ENCODE measurements around the gene DLK2.
A peak's percentile ranks its signal among the peaks of the same experiment; 100 is the strongest.

DLK2 gene

DNA sequence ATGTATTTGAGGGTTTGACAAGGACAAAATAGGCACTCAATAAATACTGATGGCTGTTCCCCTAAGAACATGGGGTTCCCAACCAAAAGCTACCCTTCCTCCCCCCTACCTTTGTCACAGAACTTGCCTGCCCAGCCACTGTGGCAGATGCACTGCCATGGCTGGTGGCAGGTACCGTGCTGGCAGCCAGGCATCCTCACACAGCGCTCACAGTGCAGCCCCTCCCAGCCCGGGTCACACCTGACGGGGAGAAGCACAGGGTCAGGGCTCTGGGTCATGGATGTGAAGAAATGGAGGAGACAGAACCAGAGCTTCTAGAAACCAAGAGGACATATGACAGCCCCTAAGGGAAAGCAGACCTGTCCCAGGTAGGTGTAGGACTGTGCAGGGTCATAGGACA is 2.5 kb downstream of the DLK2 start:
- Histone ChIP-seq H3K27me3 (ENCODE audit: control insufficient read depth in 3 of 3, insufficient read depth in 3 of 3, low read depth in 1 of 3, low read length in 3 of 3) (peaks cover 2 to 20% (median 18%) of the 10 kb centered on the region in 3 experiments), H2BK120ac (ENCODE audit: low read depth, low read length) (no peak overlapping the region), H3K18ac (ENCODE audit: low read length) (no peak overlapping the region), H2BK12ac (ENCODE audit: low read length) (no peak overlapping the region), H2AK5ac (ENCODE audit: low read depth, low read length) (no peak overlapping the region), H3K4me2 (ENCODE audit: insufficient read depth, low read length, poor library complexity, severe bottlenecking) (no peak overlapping the region), H2BK5ac (ENCODE audit: low read length) (no peak overlapping the region), H3K36me3 (replicated peaks in 1 of 2; ENCODE audit: control insufficient read depth in 2 of 2, insufficient read depth in 2 of 2, low read length in 2 of 2) (peaks cover 26 to 46% of the 10 kb centered on the region in 2 donors), H3K23ac (ENCODE audit: low read depth, low read length, poor library complexity) (no peak overlapping the region), H3K4me1 (ENCODE audit: control insufficient read depth in 2 of 2, insufficient read depth in 1 of 2, low read depth in 1 of 2, low read length in 2 of 2) (peaks cover 0 to 4% of the 10 kb centered on the region in 2 donors), H3K4ac (ENCODE audit: low read length) (no peak overlapping the region), H2AFZ (ENCODE audit: low read length) (no peak overlapping the region), H4K8ac (ENCODE audit: low read depth, low read length) (no peak overlapping the region), H3K79me1 (ENCODE audit: low read depth, low read length) (no peaks in the 10 kb centered on the region), H3K27ac (replicated peaks; ENCODE audit: low read length) (no peak overlapping the region), H4K91ac (ENCODE audit: low read depth, low read length, poor library complexity) (no peak overlapping the region), H2BK15ac (ENCODE audit: low read length) (no peak overlapping the region), H3K14ac (ENCODE audit: low read length) (no peak overlapping the region), H3K9ac (ENCODE audit: low read depth, low read length, poor library complexity) (no peak overlapping the region), H3K9me3 (replicated peaks in 1 of 2; ENCODE audit: control insufficient read depth in 2 of 2, insufficient read depth in 1 of 2, low read depth in 1 of 2, low read length in 2 of 2) (no peaks in the 10 kb centered on the region), H3K4me3 (ENCODE audit: low read length in 2 of 2) (peak overlapping the region in 1 of 2 donors; percentile 41)
- DNase-seq (ENCODE audit: low spot score): no peak
- WGBS, 2 donors (ENCODE audit: extremely low coverage in 2 of 2, insufficient read length in 2 of 2, insufficient replicate concordance in 1 of 2): no CpG with 5 or more reads among the region's 4 CpGs

DNA sequence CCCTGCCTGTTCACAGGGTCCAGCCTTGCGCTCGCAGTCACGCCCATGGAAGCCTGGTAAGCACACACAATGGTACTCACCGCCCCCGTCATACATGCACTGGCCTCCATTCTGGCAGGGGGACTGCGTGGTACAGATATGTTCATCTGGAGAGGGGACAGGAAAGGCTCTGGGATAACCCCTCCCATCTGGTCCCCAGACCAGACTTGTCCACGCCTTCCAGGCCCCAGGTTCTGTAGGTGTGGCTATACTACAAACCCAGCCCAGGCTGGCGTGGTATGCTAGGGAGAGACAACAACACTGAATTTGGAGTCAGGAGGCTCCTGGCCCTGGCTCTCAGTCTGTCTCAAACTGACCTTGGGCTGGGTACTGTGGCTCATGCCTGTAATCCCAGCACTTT is 3.4 kb downstream of the DLK2 start:
- Histone ChIP-seq H2AFZ (ENCODE audit: low read length) (no peak overlapping the region), H3K27me3 (ENCODE audit: control insufficient read depth in 3 of 3, insufficient read depth in 3 of 3, low read depth in 1 of 3, low read length in 3 of 3) (peaks cover 2 to 18% (median 15%) of the 10 kb centered on the region in 3 experiments), H3K4me1 (ENCODE audit: control insufficient read depth in 2 of 2, insufficient read depth in 1 of 2, low read depth in 1 of 2, low read length in 2 of 2) (peaks cover 0 to 4% of the 10 kb centered on the region in 2 donors), H2BK5ac (ENCODE audit: low read length) (no peak overlapping the region), H3K27ac (replicated peaks; ENCODE audit: low read length) (no peak overlapping the region), H2AK5ac (ENCODE audit: low read depth, low read length) (no peak overlapping the region), H4K8ac (ENCODE audit: low read depth, low read length) (no peak overlapping the region), H2BK12ac (ENCODE audit: low read length) (no peak overlapping the region), H2BK120ac (ENCODE audit: low read depth, low read length) (no peak overlapping the region), H3K14ac (ENCODE audit: low read length) (no peak overlapping the region), H3K4me2 (ENCODE audit: insufficient read depth, low read length, poor library complexity, severe bottlenecking) (no peak overlapping the region), H3K4ac (ENCODE audit: low read length) (no peak overlapping the region), H3K4me3 (ENCODE audit: low read length in 2 of 2) (no peak overlapping the region), H2BK15ac (ENCODE audit: low read length) (no peak overlapping the region), H3K9me3 (replicated peaks in 1 of 2; ENCODE audit: control insufficient read depth in 2 of 2, insufficient read depth in 1 of 2, low read depth in 1 of 2, low read length in 2 of 2) (no peaks in the 10 kb centered on the region), H3K18ac (ENCODE audit: low read length) (no peak overlapping the region), H3K9ac (ENCODE audit: low read depth, low read length, poor library complexity) (no peak overlapping the region), H3K79me1 (ENCODE audit: low read depth, low read length) (no peaks in the 10 kb centered on the region), H4K91ac (ENCODE audit: low read depth, low read length, poor library complexity) (peak overlapping the region; percentile 53), H3K36me3 (replicated peaks in 1 of 2; ENCODE audit: control insufficient read depth in 2 of 2, insufficient read depth in 2 of 2, low read length in 2 of 2) (peaks cover 27 to 55% of the 10 kb centered on the region in 2 donors), H3K23ac (ENCODE audit: low read depth, low read length, poor library complexity) (no peak overlapping the region)
- WGBS, 2 donors (ENCODE audit: extremely low coverage in 2 of 2, insufficient read length in 2 of 2, insufficient replicate concordance in 1 of 2): no CpG with 5 or more reads among the region's 8 CpGs
- DNase-seq (ENCODE audit: low spot score): no peak

DNA sequence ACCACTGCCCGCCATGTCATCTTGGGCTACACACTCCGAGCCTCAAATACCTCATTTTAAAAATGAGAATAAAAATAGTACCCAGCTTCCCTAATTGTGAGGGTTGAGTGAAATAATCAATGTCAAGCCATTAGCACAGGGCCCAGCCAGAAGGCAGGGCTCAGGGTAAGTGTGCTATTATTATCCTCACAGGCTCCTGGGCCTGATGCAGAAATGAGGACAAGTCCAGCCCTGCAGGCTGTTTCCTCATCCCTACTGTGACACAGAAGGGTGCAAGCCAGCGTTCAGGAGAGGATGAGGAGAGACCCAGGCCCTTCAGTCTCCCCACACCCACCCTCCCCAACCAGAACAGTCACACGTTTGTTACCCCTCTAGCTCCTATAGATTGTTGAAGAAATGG is 4.0 kb downstream of the DLK2 start:
- Histone ChIP-seq H3K36me3 (replicated peaks in 1 of 2; ENCODE audit: control insufficient read depth in 2 of 2, insufficient read depth in 2 of 2, low read length in 2 of 2) (peaks cover 27 to 57% of the 10 kb centered on the region in 2 donors), H4K91ac (ENCODE audit: low read depth, low read length, poor library complexity) (no peak overlapping the region), H3K79me1 (ENCODE audit: low read depth, low read length) (no peaks in the 10 kb centered on the region), H3K9ac (ENCODE audit: low read depth, low read length, poor library complexity) (no peak overlapping the region), H2BK12ac (ENCODE audit: low read length) (no peak overlapping the region), H3K9me3 (replicated peaks in 1 of 2; ENCODE audit: control insufficient read depth in 2 of 2, insufficient read depth in 1 of 2, low read depth in 1 of 2, low read length in 2 of 2) (no peaks in the 10 kb centered on the region), H2BK15ac (ENCODE audit: low read length) (no peak overlapping the region), H2BK120ac (ENCODE audit: low read depth, low read length) (no peak overlapping the region), H3K27ac (replicated peaks; ENCODE audit: low read length) (no peak overlapping the region), H3K14ac (ENCODE audit: low read length) (no peak overlapping the region), H3K18ac (ENCODE audit: low read length) (no peak overlapping the region), H2BK5ac (ENCODE audit: low read length) (no peak overlapping the region), H3K4me2 (ENCODE audit: insufficient read depth, low read length, poor library complexity, severe bottlenecking) (no peak overlapping the region), H2AFZ (ENCODE audit: low read length) (no peak overlapping the region), H3K4me3 (ENCODE audit: low read length in 2 of 2) (no peak overlapping the region), H4K8ac (ENCODE audit: low read depth, low read length) (no peak overlapping the region), H3K23ac (ENCODE audit: low read depth, low read length, poor library complexity) (peak overlapping the region; percentile 85), H3K4me1 (ENCODE audit: control insufficient read depth in 2 of 2, insufficient read depth in 1 of 2, low read depth in 1 of 2, low read length in 2 of 2) (peaks cover 0 to 4% of the 10 kb centered on the region in 2 donors), H3K27me3 (ENCODE audit: control insufficient read depth in 3 of 3, insufficient read depth in 3 of 3, low read depth in 1 of 3, low read length in 3 of 3) (peaks cover 0 to 13% (median 9%) of the 10 kb centered on the region in 3 experiments), H2AK5ac (ENCODE audit: low read depth, low read length) (no peak overlapping the region), H3K4ac (ENCODE audit: low read length) (no peak overlapping the region)
- DNase-seq (ENCODE audit: low spot score): no peak
- no CpG with 5 or more reads among the region's 4 CpGs for WGBS, 2 donors (ENCODE audit: extremely low coverage in 2 of 2, insufficient read length in 2 of 2, insufficient replicate concordance in 1 of 2)

DNA sequence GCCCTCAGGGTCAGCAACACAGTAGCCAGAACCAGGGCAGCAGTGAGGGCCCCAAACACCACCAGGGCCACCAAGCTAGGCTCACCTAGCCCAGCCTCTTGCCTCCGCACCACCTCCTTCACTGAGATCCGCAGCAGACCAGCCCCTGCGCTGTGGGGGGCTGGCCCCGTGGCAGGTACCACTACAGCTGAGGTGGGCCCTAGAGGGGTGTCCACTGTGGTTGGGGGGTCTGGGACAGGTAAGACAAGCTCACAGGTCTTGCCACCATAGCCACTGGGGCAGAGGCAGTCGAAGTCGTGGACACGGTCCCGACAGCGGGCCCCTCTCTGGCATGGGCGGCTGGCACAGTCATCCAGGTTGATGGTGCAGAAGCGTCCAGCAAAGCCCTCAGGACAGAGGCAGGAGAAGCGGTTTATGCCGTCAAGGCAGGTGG is 4.6 kb downstream of the DLK2 start:
- H3K36me3 ChIP-seq (replicated peaks in 1 of 2; ENCODE audit: control insufficient read depth in 2 of 2, insufficient read depth in 2 of 2, low read length in 2 of 2): peaks cover 30 to 63% of the 10 kb centered on the region in 2 donors
- H3K27me3 ChIP-seq (ENCODE audit: control insufficient read depth in 3 of 3, insufficient read depth in 3 of 3, low read depth in 1 of 3, low read length in 3 of 3): peaks cover 0 to 6% (median 3%) of the 10 kb centered on the region in 3 experiments
- H3K9ac ChIP-seq (ENCODE audit: low read depth, low read length, poor library complexity): peak overlapping the region; percentile 44
- peak overlapping the region; percentile 85 for H3K23ac ChIP-seq (ENCODE audit: low read depth, low read length, poor library complexity)
- H3K27ac ChIP-seq (replicated peaks; ENCODE audit: low read length): no peak overlapping the region
- no CpG with 5 or more reads among the region's 13 CpGs for WGBS, 2 donors (ENCODE audit: extremely low coverage in 2 of 2, insufficient read length in 2 of 2, insufficient replicate concordance in 1 of 2)
- H3K9me3 ChIP-seq (replicated peaks in 1 of 2; ENCODE audit: control insufficient read depth in 2 of 2, insufficient read depth in 1 of 2, low read depth in 1 of 2, low read length in 2 of 2): no peaks in the 10 kb centered on the region
- H2BK5ac ChIP-seq (ENCODE audit: low read length): peak overlapping the region; percentile 53
- H2BK12ac ChIP-seq (ENCODE audit: low read length): no peak overlapping the region
- peaks cover 0 to 1% of the 10 kb centered on the region in 2 donors for H3K4me1 ChIP-seq (ENCODE audit: control insufficient read depth in 2 of 2, insufficient read depth in 1 of 2, low read depth in 1 of 2, low read length in 2 of 2)
- H4K91ac ChIP-seq (ENCODE audit: low read depth, low read length, poor library complexity): no peak overlapping the region
- no peak overlapping the region for H4K8ac ChIP-seq (ENCODE audit: low read depth, low read length)
- no peak overlapping the region for H2AK5ac ChIP-seq (ENCODE audit: low read depth, low read length)
- H3K14ac ChIP-seq (ENCODE audit: low read length): no peak overlapping the region
- H3K79me1 ChIP-seq (ENCODE audit: low read depth, low read length): no peaks in the 10 kb centered on the region
- H3K4me3 ChIP-seq (ENCODE audit: low read length in 2 of 2): no peak overlapping the region
- no peak for DNase-seq (ENCODE audit: low spot score)
- H3K18ac ChIP-seq (ENCODE audit: low read length): no peak overlapping the region
- H3K4ac ChIP-seq (ENCODE audit: low read length): no peak overlapping the region
- H2BK15ac ChIP-seq (ENCODE audit: low read length): no peak overlapping the region
- no peak overlapping the region for H3K4me2 ChIP-seq (ENCODE audit: insufficient read depth, low read length, poor library complexity, severe bottlenecking)
- H2AFZ ChIP-seq (ENCODE audit: low read length): no peak overlapping the region
- H2BK120ac ChIP-seq (ENCODE audit: low read depth, low read length): no peak overlapping the region
